ENCODE measurements around the gene ELOB. TPM values are rescaled to one million over a fixed set of nuclear protein-coding genes. Genes with fewer than 3 reads are reported as not detected.

The ELOB gene
- total RNA-seq, 1 donor from 2014 or later, result 179 TPM

DNA sequence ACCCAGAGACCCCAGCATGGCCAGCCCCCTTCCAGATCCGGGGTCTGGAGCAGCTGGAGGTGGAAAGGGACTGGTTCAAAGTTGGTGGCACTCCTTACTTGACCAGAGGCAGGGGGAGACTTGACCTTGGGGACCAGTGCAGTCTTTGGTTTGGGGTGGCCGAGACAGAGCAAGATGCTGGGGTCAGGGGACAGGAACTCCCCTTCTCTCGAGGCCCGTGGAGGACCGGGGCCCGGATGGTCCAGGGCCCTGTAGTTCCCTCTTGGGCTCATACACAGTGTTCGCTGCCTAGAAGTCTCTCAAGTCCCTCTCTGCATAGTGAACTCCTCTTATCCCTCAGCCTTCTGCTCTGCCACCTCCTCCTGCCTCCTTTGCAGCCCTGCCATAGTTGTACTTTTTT, 10.9 kb upstream of the ELOB start:
- ATAC-seq (no peak), DNase-seq (peak; percentile 29)
- peaks cover 51% of the 10 kb centered on the region for H3K27me3 ChIP-seq
- peaks cover 6% of the 10 kb centered on the region for H3K4me1 ChIP-seq
- no peak overlapping the region for H3K27ac ChIP-seq
- no peak overlapping the region for H3K4me3 ChIP-seq
- TF ChIP-seq, protein P1, sequence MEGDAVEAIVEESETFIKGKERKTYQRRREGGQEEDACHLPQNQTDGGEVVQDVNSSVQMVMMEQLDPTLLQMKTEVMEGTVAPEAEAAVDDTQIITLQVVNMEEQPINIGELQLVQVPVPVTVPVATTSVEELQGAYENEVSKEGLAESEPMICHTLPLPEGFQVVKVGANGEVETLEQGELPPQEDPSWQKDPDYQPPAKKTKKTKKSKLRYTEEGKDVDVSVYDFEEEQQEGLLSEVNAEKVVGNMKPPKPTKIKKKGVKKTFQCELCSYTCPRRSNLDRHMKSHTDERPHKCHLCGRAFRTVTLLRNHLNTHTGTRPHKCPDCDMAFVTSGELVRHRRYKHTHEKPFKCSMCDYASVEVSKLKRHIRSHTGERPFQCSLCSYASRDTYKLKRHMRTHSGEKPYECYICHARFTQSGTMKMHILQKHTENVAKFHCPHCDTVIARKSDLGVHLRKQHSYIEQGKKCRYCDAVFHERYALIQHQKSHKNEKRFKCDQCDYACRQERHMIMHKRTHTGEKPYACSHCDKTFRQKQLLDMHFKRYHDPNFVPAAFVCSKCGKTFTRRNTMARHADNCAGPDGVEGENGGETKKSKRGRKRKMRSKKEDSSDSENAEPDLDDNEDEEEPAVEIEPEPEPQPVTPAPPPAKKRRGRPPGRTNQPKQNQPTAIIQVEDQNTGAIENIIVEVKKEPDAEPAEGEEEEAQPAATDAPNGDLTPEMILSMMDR (IDR thresholded peaks at IDR 0.05), result no peak
- no peaks in the 10 kb centered on the region for H3K9me3 ChIP-seq
- intact Hi-C loops (cut with DNase I), result no loop called here
- no peaks in the 10 kb centered on the region for H3K36me3 ChIP-seq

DNA sequence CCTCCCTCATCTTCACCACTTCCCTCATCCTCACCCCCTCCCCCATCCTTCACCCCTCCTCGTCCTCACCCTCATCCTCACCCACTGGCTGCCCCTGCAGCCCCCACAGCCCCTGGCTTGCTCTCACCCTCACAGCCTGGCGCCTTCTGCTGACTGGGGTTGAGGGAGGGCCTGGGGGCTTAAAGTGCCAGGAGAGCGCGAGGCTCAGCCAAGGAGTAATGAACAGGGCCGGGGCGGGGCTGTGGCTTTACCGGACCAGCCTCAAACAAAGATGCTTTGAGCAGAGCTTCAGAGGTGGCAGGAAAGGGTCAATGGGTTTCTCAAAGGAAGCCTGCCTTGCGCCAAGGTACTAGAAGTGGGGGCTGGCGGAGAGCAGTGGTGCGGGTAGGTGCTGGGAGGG, 10.3 kb upstream of the ELOB start, which contains the start of gene PRSS33:
Gene PRSS33, minus strand, starts transcription at position 155 of the 400 bp plus-strand sequence. CDS start 1,013 bp downstream, outside the sequence.
- Histone ChIP-seq H3K4me3 (no peak within 1 kb of the TSS), H3K9me3 (no peaks in the 10 kb centered on the region), H3K27me3 (peaks cover 51% of the 10 kb centered on the region), H3K4me1 (peaks cover 6% of the 10 kb centered on the region), H3K27ac (no peak within 1 kb of the TSS), H3K36me3 (no peaks in the 10 kb centered on the region)
- intact Hi-C loops (cut with DNase I), result no loop called here
- no peak for ATAC-seq
- TF ChIP-seq, protein P1 (IDR thresholded peaks at IDR 0.05), result no peak
- no peak for DNase-seq

DNA sequence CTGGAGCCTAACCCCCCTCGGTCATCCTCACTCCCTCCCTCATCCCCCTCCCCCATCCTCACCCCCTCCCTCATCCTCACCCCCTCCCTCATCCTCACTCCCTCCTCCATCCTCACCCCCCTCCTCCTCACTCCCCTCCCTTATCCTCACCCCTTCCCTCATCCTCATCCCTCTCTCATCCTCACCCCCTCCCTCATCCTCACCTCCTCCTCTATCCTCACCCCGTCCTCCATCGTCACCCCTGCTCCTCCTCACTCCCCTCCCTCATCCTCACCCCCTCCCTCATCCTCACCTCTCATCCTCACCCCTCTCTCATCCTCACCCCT, 9.7 kb upstream of the ELOB start:
- no peak for ATAC-seq
- no peak for DNase-seq
- no peaks in the 10 kb centered on the region for H3K9me3 ChIP-seq
- no peak overlapping the region for H3K27ac ChIP-seq
- intact Hi-C loops (cut with DNase I), result no loop called here
- no peaks in the 10 kb centered on the region for H3K36me3 ChIP-seq
- TF ChIP-seq, protein P1 (IDR thresholded peaks at IDR 0.05), result no peak
- H3K4me1 ChIP-seq, result peaks cover 6% of the 10 kb centered on the region
- H3K4me3 ChIP-seq, result no peak overlapping the region
- peaks cover 51% of the 10 kb centered on the region for H3K27me3 ChIP-seq

DNA sequence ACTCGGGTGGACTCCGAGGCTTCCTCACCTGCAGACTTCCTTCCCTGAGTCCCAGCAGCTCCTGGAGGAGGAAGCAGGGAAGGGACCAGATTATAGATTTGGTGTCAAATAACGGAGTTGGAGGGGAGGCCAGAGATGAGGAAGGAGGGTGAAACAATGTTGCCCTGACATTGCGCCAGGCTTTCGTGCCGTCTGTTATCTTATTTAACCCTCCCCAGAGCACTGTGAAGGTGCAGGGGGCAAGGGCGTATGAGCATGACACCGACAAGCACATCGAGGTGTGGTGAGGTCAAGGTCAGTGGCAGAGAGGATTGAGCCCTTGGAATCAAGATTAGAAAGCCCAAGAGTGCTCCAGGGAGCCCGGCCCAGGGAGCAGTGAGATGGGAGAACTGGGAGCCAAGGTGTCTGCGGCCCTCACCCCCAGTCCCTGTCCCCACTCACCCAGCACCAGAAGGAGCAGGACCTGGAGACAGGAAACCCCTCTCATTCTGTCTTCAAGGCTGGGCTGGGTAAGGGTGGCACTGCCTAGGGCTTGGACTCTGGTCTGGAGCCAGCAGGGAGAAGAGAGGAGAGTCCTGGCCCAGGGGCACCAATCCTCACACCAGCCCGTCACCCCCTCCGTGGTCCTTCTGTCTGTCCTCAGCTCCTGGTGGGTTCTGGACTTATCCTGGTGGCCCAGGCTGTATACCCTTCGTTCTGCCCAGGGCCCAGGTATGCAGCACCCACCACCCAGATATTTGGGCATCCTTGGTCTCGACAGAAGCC, 9.2 kb upstream of the ELOB start:
- no peak for ATAC-seq
- DNase-seq, result peak; percentile 44
- Histone ChIP-seq H3K9me3 (no peaks in the 10 kb centered on the region), H3K27ac (no peak overlapping the region), H3K27me3 (peaks cover 49% of the 10 kb centered on the region), H3K4me3 (no peak overlapping the region), H3K4me1 (peaks cover 6% of the 10 kb centered on the region), H3K36me3 (no peaks in the 10 kb centered on the region)
- TF ChIP-seq, protein P1 (IDR thresholded peaks at IDR 0.05), result no peak
- intact Hi-C loops (cut with DNase I), result no loop called here

DNA sequence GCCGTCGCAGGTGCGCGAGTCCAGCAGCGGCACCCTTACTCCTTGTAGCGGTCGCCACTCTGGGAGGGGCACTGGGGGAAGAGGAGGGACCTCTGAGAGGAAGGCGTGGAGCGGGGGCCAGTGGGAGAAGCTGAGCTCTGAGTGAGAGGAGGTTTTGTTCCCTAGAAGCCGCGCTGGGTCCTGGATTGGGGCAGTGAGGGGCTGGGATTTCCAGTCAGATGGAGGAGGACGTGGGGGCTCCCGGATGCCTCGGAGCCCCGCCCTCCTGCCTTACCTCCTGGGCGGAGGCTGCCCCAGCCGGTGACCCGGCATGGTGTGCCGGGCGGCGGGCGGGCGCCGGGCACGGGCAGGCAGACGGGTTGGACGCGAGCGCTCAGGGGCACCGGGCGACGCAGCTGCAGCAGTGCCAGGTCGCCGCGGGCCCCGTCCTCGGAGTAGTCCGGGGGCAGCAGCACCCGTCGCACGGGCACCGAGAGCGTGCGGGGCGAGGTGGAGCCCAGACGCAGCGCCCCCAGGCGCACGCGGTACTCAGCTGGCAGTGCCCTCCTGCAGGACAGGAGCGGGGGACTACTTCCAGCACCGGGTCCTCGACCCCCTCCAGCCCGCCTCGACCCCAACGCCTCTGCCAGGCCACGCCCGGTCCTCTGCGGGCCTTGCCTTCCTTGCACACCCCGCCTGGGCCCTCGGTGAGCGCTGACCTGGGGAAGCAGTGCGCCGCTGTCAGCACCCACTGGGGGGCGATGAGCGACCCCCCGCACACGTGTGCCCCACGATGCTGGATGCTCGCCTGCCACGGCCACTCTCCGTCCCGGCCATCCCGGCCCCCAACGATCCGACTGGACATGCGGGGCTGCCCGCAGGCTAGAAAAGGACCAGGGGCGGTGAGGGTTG, 8.3 kb upstream of the ELOB start:
- TF ChIP-seq, protein P1 (IDR thresholded peaks at IDR 0.05), result peak; percentile 25

More for the DNA sequence above, 8.3 kb upstream of the ELOB start:
- Histone ChIP-seq H3K27me3 (peaks cover 40% of the 10 kb centered on the region), H3K27ac (no peak overlapping the region), H3K9me3 (no peaks in the 10 kb centered on the region), H3K4me1 (peaks cover 6% of the 10 kb centered on the region), H3K4me3 (peak overlapping the region; percentile 48), H3K36me3 (no peaks in the 10 kb centered on the region)
- intact Hi-C loops (cut with DNase I), result no loop called here
- DNase-seq (peak; percentile 74), ATAC-seq (peak; percentile 55)
